GM19193 (cell line): ENCODE data around the gene KRTAP5-9.
"Not testable (repeated sequence)": the region's sequence is repeated elsewhere in the genome, so short reads cannot be mapped to it uniquely, and the experiment has no call there.

Experiments used
- POLR2A ChIP-seq: IDR thresholded peaks from 4 replicates; pipeline ENCODE4 v1.6.1; 2011; ENCODE audit not compliant: insufficient read depth, insufficient read length; ENCODE audit errors: extremely low read depth

Gene KRTAP5-9

GRCh38 chr11:71525938-71526495, 22.2 kb upstream of the KRTAP5-9 start:
- no peak for TF ChIP-seq POLR2A

DNA sequence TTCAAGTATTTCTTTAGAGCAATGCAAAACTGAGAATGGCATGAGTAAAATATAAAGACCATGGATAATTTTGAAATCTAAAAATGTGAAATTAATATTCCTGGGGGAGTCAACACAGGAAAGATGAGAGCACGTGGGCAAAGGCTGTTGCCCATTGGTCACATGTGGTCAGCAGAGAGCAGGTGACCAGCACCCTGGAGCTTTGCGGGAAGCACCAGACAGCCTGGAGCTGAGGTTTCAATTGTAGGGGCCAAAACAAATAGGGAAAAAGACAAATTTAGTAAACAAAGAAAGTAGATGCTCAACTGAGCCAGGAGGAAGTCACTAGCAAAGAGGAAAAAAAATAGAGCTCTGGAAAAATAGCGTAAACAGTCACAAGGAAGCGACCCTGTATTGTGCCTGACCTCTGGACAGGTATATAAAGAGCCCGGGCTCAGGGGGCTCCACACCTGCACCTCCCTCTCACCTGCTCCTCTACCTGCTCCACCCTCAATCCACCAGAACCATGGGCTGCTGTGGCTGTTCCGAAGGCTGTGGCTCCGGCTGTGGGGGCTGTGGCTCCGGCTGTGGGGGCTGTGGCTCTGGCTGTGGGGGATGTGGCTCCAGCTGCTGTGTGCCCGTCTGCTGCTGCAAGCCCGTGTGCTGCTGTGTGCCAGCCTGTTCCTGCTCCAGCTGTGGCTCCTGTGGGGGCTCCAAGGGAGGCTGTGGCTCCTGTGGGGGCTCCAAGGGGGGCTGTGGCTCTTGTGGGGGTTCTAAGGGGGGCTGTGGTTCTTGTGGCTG, 21.2 kb upstream of the KRTAP5-9 start, which contains the start of gene KRTAP5-7:
Gene KRTAP5-7, plus strand, starts transcription at position 472 of the 780 bp plus-strand sequence. Its CDS starts 34 bp downstream, at position 506.
- not testable (repeated sequence) for TF ChIP-seq POLR2A

- no peak for TF ChIP-seq POLR2A
These were observed 20.5 kb upstream of the KRTAP5-9 start for GRCh38 chr11:71527576-71528210.

DNA sequence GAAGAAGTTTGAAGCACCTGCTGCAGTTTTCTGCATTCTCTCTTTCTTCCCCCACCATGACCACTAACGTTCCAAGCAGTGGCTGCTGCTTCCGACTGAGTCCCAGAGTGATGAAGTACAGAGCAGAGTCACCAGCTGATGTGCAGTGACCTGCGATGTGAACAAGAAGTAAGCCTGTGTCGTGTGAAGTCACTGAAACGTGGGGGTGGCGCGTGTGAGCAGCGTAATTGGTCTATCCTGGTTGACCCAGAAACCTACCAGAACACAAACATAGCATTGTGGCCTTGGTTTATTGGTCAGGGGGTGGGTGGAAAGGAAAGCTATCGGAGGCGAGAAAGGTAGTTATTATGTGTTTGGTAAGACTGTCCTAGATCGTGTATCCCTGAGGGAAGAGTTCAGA, 17.6 kb upstream of the KRTAP5-9 start:
- no peak for TF ChIP-seq POLR2A

GRCh38 chr11:71532036-71532610, 16.1 kb upstream of the KRTAP5-9 start:
- no peak for TF ChIP-seq POLR2A

GRCh38 chr11:71535825-71536224, 12.4 kb upstream of the KRTAP5-9 start:
- TF ChIP-seq POLR2A, result no peak

- no peak for TF ChIP-seq POLR2A
These were observed 10.7 kb upstream of the KRTAP5-9 start for GRCh38 chr11:71537537-71537936.

- not testable (repeated sequence) for TF ChIP-seq POLR2A
These were observed 10.1 kb upstream of the KRTAP5-9 start, which contains the start of gene KRTAP5-8 for GRCh38 chr11:71537977-71538665. Gene KRTAP5-8 (plus strand): TSS chr11:71538025. CDS start chr11:71538056, 31 bp downstream.

DNA sequence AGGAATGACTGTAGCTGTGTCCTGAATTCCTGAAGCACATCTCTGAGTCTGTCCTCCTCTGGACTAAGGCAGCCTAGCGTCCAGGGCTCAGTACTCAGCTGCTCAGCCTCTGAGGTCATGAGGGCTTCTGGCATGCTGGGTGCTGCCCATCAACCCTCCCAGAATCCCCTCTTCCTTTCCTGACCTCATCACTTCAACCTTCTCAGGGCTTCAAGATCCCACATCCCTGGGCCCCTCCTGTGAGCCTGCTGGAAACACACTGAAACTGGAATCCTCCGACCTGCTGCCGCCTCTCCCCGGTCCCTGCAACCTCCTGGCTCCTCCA, 9.6 kb upstream of the KRTAP5-9 start:
- no peak for TF ChIP-seq POLR2A

DNA sequence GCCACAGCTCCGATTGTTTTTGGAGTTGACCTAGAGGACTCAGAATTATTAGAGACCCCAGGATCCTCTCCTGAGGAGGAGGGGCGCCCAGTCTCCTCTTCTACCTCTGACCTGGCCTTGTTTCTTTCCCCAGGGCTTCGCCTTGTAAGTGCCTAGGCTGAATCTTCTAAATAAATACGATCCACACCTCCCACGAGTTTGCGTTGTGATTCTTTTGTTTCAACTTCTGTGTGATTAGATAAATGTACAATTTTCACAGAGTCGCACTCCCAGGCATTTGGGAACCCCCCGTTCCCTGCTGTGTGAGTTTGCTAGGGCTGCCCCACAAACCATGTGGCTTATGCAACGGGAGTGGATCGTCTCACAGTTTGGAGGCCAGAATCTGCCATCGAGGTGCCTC, 9.2 kb upstream of the KRTAP5-9 start:
- TF ChIP-seq POLR2A, result no peak

DNA sequence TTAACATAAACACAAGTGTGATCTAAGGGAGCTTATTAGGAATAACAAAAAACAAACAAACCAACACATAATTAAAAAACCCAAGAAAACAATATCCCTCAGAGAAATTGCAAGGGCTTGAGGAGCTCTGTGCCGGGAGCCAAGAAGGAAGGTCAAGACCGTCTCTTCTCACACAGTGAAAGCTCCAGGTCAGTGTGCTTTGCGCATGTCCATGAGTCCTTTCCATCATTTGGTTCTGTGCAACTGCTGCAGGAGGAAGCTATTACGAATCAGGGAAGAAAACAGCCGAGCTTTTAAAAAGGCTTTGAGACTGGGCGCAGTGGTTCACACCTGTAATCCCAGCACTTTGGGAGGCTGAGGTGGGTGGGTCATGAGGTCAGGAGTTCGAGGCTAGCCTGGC, 5.8 kb upstream of the KRTAP5-9 start:
- no peak for TF ChIP-seq POLR2A

- no peak for TF ChIP-seq POLR2A
These were observed 5.1 kb upstream of the KRTAP5-9 start for GRCh38 chr11:71542879-71543777.

- no peak for TF ChIP-seq POLR2A
These were observed 4.4 kb upstream of the KRTAP5-9 start for GRCh38 chr11:71543866-71544265.
